DLD1 (cell line): ENCODE measurements around the gene MICAL2.

ENCODE experiments used
- in situ Hi-C: cut with HindIII; loops from 2 replicates; pipeline ENCODE4 v1.10.0; 2017; ENCODE audit warnings: low sequenced_read_pairs

The MICAL2 gene

DNA sequence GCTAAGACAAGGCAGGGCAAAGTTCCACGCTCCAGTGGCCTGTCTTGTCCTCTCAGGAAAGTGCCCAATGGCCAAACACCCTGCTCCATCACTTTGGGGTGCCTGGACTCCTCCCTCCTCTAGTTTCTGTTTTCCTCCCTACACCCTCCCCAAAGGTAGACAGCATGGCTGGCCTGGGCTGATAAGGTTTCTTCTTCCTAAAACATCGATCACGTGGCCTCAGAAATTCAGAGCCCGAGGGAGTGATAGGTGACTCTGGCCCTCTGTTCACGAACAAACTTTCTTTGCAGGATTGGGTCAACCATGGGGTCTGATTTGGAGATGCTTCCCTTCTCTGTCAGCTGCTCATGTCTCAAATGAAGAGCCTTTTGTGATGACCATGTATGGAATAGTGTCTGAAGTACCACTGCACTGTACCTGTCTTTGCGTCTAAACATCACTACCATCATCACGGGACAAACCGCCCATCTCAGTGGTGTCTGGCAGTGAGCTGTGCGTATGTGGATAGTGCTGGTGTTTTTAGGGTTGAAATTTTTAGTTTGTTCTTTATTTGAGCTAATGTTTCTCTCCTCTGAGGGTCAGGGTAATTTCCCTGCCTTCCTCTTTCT is 6.1 kb downstream of the MICAL2 start:
- in situ Hi-C loops = no loop called here

DNA sequence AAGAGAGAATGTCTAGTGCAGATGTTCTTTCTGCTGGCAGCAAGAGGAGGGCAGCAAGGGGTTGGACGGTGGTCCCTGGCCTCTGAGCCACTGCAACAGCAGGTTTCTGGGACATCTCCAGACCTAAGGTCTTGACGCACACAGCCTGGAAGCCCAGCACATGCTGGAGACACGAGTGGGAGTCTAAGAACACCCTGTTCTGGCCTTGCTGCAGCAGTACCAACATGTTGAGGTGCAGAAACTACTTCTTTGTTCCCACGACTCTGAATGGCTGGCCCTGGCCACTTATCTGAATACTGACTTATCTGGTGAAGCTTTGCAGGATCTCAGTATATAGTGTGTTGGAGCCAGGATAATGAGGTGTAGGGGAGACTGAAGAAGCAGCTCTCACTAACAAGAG is 6.8 kb downstream of the MICAL2 start:
- in situ Hi-C loops = no loop called here

DNA sequence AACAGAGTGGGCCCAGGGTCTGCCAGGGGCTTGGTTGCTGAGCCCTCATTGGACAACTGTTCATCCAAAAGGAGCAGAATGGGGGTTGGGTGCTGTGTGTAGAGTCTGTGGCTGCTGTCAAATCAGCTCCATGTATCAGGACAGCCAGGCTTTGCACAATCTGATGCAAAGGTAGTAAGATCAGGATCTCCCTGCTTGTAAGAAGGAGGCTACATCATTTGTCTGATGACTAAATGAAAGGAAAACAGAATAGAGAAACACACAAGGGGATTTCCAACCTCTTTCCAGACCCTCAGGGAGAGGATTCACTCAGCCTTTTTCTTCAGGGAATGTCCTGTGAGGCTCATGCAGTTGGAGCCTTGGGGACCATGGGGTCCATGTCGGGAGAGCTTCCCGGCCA is 7.2 kb downstream of the MICAL2 start:
- in situ Hi-C loops = no loop called here

DNA sequence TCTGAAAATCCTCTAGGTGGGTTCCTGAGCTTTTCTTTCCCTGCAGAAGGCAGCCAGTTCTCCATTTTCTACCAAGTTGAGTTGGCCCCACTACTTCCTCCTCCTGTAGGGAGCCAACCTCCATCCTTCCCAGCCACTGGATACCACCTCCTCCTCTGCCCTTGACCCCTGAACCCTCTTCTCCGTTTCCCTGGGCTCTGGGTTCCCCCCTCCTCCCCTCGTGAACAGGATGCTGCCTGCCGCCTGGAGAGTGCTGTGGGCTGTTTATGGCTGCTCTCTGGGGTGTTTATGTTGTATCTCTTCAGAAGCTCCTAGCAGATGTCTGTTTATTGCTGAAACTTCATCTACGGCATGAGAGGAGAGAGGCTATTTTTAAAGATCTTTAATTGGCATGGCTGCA is 8.6 kb downstream of the MICAL2 start:
- in situ Hi-C loops = no loop called here

DNA sequence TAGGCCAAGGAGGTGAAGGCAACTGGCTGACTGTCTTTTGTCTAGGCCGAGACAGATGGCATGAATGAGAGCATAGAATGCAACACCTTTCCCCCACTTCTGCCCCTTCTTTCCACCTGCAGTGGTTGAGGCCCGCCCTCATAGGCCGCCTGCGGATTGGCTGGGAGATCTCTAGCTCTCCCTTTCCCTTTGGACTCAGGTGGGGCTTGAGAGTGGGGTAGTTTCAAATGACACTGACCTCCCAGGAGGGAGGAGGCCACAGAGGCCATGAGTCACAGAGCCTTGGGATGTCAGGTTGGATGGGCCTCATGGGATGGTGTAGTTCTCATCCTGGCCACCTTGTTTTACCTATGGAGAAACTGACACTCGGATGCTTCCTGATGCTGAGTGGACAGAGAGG is 9.1 kb downstream of the MICAL2 start:
- in situ Hi-C loops = no loop called here

DNA sequence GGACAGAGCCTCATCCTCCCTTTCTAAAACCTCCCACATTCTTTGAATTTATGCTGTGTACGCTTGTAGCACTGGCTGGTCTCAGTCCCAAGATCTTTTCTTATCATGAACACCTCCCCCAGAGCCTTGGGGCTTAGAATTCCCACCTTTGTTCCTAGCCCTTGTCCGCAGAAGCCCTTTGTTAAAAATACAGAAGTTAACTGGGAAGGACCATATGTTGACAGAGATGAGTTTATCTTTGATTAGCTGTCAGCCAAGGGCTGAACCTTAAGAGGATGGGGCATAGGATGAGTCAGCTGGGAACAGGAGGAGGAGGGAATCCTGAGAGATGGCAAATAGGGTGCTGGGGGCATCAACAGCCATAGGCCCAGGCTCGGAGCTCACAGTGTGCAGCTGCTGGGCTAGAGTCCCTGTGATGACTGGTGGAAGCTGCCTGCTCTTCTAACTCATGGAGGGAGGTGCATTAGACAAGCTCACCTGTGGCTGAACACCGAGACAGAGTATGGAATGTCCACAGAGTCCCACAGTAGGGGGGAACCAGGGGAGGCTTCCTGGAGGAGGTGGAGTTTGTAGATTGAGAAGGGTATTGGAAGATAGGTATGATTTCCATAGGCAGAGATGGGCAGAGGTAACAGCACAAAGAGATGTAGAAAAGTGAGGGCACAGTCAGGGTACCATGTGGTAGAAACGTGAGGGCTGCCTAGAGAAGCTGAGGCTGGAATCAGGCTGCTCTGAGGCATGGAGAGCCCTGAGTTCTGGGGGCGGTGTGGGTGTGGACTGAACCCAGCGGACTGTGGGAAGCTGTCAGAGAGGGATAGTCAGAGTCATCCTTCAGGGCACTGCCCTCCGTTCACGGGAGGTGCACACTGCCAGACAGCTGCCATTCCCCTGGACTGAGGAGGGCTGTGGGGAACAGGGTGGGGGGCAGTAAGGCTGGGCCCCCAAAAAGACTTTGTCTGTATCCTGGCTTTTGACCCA is 9.9 kb downstream of the MICAL2 start:
- in situ Hi-C loops = no loop called here

DNA sequence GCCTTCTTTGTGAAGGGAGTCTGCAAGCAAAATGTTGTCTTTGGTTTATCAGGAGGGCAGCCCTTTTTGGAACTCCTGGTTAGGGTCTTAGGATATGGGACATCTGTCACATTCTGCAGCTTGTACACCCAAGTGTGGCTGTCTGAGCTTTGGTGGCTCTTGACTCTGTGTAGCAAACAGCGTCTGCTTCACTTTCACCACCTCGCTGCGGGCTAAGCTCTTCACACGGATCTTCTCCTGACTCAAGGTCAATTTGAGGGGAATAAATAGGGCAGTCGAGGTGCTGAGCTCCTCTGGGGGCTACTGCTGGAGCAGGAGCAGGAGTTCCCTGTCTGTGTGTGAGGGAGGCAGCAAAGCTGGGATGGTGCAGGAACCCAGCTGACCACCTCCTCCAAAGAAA is 10.6 kb downstream of the MICAL2 start:
- in situ Hi-C loops = no loop called here

DNA sequence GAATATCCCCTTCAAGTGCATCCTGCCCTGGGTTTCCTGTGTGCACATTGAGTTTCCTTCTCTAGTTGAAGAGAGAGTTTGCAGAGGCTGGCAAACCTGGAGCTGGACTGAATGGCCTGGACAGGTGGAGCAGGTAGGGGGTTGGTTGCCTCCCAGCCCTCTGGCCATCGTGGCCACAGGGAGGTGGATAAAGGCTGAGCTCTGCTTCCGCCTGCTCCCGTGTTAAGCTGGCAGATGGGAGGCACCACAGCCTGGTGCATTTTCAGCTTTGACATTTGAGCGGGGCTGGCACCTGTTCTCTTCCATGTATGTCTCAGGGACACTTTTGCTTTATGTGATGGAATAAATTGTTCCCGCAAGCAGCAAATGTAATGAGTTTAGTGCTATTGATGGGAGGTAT is 11.1 kb downstream of the MICAL2 start:
- in situ Hi-C loops = no loop called here

DNA sequence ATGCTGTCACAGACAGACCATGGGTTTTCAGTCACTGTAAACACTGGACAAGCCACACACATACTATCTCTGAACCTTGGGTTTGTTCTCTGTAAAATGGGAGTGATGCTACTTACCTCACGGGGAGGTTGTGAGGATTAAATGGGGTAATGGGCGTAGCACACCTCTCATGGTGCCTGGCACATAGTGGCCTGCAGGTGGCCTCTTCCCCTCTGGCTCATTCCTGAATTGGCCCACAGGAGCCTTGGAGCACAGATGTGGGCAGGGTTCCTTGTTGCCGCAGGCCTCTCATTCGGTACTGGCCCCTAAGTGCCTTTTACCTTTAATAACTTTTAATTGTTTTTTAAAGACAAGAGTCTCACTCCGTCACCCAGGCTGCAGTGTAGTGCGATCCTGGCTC is 11.7 kb downstream of the MICAL2 start:
- in situ Hi-C loops = no loop called here

DNA sequence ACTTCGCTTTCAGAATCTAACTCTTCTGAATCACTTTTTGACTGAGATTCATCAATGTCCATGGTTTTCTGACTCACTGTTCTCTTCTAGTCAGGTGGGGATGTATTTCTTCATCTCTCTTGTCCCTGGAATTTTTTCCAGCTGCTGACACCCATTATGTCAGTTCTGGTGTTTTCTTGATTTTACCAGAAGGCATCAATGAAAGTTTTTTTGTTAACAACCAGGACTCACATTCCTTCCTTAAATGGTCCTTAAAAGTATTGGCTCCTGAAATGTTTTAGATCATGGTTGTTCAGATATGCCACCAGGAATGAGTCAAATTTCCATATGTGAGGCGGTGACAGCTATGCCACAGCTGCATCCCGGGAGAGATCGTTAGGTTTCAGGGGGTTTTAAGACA is 12.9 kb downstream of the MICAL2 start:
- in situ Hi-C loops = no loop called here

DNA sequence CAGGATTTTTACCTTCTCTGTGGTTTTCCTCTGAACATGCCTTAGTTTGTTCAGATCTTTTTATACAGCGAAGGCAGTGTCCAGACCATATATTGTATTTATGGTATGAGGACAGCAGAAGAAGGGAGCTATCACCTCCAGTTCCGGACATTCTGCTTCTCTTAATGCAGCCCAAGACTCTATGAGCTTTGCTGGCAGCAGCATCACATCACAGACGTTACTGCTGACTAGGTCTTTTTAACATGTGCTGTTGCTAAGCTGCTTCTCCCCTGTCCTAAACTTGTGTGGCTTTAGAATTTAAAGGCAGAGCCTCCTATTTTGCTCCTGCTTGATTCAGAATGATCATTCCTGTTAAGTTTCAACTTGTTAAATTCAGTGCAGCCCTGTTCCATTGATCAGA is 13.4 kb downstream of the MICAL2 start:
- in situ Hi-C loops = no loop called here

DNA sequence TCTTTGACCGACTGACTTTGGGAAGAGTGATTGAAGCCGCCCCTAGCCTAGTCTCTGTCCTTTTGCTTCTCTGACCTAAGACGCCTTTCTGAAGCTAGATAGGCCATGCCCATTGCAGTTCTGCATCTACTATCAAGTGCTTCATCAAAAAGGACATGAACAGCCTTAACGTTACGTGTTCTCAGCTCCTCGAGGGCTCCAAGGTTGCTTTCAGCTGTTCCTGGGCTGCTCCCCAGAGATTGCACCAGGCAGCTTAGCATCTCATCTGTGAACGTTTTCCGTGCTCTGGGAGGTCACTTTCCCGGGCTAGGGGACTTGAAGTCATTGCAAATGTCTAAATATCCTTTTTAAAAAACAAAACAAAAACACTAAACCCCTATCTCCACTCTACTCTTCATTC is 13.9 kb downstream of the MICAL2 start:
- in situ Hi-C loops = no loop called here

DNA sequence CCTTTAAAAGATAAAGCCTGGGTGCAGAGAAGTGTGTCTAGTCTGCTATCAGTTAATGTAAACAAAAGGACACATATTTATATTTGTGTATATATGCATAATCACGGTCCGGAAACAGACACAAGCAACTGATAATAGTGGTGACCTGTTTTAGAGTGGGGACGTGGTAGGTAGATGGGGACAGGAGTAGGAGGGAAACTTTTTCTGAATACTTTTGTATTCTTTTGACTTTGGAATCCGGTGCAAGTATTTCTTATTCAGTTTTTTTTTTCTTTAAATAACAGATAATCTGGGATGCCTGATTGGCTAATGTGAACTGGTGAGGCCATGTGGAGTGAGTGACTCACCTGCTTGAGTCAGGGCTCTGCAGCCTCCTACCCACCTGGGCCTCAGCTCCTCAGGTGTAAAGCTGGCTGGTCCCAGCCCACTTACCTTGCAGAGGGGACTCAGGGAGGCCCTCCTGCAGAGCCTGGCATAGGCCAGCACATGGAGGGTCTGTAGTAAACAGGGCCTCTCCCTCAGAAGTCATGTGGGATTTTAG is 15.3 kb downstream of the MICAL2 start:
- in situ Hi-C loops = no loop called here

DNA sequence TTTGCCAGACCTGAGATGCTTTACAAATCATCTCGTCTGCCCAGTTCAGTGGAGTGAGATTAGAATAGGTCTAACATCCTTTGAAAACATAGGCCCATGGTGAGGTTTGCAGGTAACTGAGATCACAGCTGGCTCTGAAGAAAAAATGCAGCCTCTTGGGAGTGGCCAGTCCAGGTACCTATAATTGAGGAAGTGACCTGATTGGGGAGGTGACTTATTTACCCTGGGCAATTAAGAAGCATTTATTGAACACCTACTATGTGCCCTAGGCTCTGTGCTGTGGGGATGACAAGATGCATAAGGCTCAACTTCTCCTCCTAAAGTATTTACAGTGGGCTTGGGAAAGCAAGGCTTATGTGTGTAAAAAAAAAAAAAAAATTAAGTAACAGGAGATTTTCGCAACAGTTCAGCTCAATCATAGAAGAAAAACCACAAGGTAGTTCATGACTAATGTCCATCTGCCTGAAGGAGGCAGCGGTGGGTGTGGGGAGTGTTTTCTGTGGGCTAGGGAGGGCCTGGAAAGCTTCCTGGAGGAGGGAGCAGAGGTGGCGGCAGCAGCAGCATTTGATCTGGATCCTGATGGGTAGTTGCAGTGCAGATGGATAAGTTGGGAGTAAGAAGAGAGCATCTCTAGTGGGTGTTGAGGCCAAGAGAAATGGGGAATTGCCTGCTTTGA is 16.1 kb downstream of the MICAL2 start:
- in situ Hi-C loops = no loop called here

DNA sequence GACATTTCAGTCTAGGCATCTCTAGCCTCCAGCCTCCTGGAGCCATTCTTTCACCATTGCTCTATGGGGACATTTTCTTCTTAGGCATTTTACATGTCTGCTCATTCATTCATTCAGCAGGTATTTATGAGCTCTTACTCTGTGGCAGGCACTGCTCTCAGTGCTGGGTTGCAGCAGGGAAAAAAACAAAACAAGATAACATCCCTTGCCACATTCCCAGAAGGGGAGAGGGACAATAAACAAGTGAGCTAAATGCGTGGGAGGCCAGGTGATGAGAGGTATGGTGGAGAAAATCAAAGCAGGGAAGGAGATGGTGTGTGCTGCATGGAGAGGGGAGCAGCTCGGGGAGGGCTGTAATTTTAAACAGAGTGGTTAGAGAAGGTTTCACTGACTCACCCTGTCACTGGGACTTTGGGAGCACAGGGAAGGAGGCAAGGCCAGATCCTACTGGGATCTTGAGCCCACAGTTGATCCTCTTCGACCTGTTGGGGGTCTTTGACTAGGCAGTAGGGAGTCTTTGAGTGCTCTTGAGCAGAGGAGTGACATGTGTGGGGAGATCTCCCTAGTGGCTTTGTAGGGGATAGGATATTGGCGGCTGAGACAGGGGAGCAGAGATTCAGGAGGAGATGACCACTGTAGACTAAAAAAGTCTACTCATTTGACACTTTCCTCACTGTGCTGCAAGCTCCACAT is 17.0 kb downstream of the MICAL2 start:
- in situ Hi-C loops = no loop called here

DNA sequence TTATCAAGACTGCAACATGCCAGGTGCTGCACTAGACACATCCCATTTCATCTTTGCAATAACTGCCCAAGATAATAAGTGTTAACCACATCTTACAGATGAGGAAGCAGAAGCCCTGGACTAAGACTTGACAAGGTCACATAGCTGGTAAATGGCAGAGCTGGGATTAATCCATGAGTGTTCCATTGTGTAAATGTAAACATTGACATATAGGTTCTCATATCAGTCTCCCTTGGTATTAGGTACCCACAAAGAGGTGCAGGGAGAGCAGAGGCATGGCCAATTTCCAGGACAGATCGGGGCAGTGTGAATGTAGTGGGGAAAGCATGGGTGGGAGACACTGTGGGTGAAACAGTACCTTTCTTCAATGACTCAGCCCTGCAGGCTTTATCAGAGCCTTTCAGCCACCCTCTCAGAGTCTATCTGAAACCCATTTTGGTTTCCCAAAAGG is 17.9 kb downstream of the MICAL2 start:
- in situ Hi-C loops = no loop called here

DNA sequence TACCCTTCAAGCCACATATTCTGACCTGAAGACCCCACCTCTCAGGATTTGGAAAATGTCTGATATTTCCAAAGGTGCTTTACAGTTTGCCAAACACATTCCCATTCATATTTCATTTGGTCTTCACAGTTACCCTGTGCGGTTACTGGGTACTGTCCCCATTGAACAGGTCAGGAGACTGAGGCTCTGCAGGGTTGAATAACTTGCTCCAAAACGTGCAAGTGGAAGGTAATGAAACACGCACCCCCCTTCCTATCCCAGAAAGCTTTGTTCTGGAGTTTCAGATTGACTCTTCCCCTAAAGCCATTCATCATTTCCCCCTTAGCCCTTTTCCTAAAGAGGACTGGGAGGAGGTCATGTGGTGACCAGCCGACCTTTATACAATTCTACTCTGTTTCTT is 18.8 kb downstream of the MICAL2 start:
- in situ Hi-C loops = no loop called here

DNA sequence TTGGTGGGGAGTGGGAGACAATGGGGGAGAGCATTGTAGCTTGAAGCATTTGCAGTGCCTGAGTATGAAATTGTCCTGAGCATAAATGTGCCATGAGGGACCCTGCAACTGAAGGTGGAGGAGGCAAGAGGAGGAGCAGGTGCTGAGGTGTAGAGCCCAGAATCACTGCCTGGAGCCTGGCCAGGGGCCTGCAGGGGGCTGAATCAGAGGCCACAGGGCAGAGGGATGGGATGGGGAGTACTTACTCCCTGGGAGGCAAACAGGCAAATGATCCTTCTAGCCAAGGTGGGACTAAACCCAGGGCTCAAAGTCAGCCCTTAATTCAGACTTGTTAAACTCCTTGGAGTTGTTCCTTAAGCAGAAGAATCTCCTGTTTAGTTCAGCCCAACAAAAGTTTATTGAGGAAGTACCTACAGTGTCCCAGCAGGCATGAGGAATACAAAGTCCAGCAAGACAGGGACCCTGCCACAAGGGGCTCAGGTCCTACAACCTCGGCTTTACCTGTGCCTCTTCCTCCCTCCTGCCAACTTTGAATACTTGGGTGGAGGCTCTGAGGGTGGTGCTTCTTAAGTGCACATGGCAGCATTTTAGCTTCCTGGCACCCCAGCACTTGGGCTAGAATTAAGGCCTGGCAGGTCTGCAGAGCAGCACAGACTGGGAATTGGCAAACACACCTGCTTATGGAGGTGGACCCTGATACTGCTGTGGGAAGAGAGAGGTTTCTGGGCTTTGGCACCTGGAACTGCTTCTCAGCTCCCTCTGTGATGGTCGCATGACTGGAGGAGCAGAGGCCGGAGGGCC is 20.0 kb downstream of the MICAL2 start:
- in situ Hi-C loops = no loop called here

DNA sequence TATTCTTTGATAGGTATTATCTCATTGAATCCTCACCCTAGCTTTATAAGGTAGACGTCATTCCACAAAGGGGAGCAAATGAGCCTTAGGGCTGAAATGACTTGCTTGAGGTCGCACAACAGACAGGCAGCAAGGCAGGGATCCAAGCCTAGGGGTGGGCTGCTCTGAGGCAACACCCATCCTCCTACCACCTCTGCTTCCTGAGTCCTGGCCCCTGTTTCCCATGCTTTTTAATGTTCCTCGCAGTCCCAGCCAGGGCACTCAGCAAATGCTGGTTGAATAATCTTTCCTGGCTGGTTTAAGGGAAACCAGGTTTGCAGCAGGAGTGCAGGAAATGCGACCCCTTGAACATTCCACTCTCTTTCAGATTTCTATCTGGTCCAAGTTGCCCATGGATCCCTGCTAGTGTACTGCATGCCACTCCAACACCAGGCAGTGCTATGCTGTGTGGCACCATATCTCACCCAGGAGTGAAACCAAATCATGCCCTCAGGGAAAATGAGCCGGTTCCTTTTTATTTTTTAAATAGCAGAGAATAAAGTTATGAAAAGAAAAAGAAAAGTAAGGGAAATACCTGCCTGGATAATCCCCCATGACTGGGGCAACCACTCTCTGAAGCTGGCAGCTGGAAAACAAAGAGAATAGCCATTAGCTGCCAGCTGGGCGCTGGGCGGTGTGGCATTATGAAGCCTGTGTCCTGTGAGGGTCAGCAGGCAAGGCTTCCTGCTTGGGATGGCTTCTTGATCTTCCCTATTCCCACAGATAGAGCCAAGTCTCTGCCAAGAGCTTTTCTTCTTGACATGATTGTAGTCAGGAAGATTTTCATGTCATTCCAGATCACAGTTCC is 21.8 kb downstream of the MICAL2 start:
- in situ Hi-C loops = no loop called here
